RPMI7951 (cell line): Measurements from ENCODE around the gene PPP1R11. TPM values are rescaled to one million over a fixed set of nuclear protein-coding genes. Genes with fewer than 3 reads are reported as not detected.

Experiments
- total RNA-seq: library from RNA; depleted of rRNA; stranded (reverse); fragments of >200 nt; shearing (Covaris generic); gene quantifications from 2 replicates; pipeline ENCODE4 v1.2.3, GENCODE V29; 2014; rRNA removed

PPP1R11 gene
- total RNA-seq, 1 experiment from 2014 or later = 65.7 TPM

Other genes starting within 250 kb of the PPP1R11 start
- not detected in 2 replicates for gene HLA-G, start 239.4 kb upstream of the PPP1R11 start, total RNA-seq
- 1,042 and 1,246 TPM in 2 replicates for gene HLA-A, start 124.7 kb upstream of the PPP1R11 start, total RNA-seq
- 47.0 and 50.3 TPM in 2 replicates for gene POLR1H, start 5.9 kb upstream of the PPP1R11 start, total RNA-seq
- not detected in 2 replicates for gene RNF39, start 8.6 kb downstream of the PPP1R11 start, total RNA-seq
- gene TRIM31, start 45.9 kb downstream of the PPP1R11 start, total RNA-seq = not detected in 2 replicates
- not detected in 2 replicates for gene TRIM40, start 68.9 kb downstream of the PPP1R11 start, total RNA-seq
- gene TRIM10, start 94.0 kb downstream of the PPP1R11 start, total RNA-seq = not detected in 2 replicates
- not detected in 2 replicates for gene TRIM15, start 96.3 kb downstream of the PPP1R11 start, total RNA-seq
- 32.3 and 36.4 TPM in 2 replicates for gene TRIM26, start 146.2 kb downstream of the PPP1R11 start, total RNA-seq